ENCODE results near the gene PPIP5K2.
A peak's percentile ranks its signal among the peaks of the same experiment; 100 is the strongest.
"Not testable (repeated sequence)": the region's sequence is repeated elsewhere in the genome, so short reads cannot be mapped to it uniquely, and the experiment has no call there.

The PPIP5K2 gene

DNA sequence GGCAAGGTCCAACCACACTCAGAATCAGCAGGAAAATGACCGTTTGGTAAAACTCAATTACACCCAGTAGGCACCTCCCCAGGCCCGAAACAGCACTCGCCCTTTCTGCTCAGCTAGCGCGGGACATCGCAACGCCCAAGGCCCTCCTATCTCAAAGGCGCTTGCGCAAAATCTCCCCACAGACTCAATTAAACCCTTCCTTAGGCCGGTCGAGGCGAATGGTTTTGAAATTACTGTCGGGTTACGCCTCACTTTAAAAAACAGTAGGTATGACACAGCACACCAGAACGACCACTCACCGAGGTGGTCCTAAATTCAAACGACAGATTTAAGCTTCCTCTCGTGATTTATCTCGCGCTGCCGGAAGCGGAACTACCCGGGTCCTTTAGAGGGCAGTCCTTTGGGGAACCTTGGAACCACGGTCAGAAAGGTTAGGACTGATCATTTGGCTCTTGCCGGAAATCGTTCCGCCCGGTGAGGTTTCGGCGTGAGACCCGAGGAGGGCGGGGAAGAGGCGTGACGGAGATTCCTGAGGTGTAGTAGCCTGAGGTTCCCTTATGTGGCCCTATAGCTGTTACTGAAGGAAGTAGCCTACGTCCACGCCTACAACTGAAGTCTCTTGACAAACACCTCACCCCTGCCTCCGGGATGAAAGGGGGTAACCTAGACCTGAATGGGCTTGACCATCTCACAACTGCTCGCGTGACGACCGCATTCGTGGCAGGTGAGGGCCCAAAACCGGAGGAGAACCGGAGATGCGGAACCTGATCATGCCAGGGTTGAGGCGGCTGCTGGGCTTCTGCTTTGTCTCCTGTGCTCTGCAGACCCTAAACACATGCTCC is at the start of gene PPIP5K2, which contains the start of gene GIN1:
PPIP5K2 (plus strand) TSS at position 537 of the 842 bp plus-strand sequence. CDS start 9,289 bp downstream, outside the sequence.
GIN1 (minus strand) TSS at position 374 of the 842 bp plus-strand sequence. CDS start 11,431 bp downstream, outside the sequence.
- peak; percentile 99 for DNase-seq

DNA sequence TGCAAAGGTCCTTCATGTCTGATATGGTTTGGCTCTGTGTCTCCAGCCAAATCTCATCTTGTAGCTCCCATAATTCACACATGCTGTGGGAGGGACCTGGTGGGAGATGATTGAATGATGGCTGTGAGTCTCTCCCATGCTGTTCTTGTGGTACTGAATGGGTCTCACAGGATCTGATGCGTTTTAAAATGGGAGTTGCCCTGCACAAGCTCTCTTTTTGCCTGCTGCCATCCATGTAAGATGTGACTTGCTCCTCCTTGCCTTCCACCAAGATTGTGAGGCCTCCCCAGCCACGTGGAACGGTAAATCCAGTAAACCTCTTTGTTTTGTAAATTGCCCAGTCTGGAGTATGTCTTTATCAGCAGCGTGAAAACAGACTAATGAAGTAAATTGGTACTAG is 46.6 kb upstream of the PPIP5K2 start:
- not testable (repeated sequence) for DNase-seq

DNA sequence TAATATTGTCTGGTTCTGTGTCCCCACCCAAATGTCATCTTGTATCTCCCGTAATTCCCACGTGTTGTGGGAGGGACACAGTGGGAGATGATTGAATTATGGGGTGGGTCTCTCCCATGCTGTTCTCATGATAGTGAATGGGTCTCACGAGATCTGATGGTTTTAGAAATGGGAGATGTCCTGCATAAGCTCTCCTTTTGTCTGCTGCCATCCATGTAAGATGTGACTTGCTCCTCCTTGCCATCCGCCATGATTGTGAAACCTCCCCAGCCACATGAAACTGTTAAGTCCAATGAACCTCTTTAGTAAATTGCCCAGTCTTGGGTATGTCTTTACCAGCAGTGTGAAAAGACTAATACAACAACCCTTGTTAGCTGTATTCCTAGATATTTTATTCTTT is 44.7 kb upstream of the PPIP5K2 start:
- no peak for DNase-seq

DNA sequence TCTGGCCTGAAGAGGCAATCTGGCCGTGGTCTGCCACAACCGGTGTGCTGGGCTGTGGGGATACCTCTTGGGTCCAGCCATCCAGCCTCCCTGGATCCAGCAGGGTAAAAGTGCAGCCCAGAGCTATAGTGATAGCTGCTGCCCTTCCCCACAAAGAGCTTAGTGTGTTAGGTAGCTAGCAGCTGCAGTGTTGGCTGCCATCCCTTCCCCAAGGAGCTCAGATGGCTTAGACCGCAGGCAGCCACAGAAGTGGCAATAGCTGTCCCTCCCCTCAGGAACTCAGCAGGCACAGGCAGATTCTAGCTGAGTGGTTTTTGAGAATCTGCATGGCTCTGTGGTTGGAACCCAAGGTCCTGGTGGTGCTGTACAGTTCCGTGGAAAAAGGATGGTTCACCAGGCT is 40.3 kb upstream of the PPIP5K2 start:
- DNase-seq, result no peak

DNA sequence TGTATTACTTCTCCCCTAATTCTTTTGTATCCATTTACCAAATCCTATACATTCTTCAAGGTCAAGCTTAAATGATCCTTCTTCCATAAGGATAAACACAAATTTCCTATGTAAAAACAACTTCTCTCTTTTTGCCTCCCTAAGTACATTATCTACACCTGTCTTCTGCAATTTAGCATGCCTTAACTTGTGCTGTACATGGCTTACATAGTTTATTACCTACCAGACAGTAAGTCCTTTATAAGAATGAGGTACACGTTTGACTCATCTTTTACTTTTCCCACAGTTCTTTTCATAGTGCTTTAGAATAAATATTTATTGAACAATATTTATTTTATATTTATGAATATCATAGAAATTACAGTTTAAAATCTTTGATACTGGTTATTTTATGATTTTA is 33.6 kb upstream of the PPIP5K2 start:
- DNase-seq, result no peak

DNA sequence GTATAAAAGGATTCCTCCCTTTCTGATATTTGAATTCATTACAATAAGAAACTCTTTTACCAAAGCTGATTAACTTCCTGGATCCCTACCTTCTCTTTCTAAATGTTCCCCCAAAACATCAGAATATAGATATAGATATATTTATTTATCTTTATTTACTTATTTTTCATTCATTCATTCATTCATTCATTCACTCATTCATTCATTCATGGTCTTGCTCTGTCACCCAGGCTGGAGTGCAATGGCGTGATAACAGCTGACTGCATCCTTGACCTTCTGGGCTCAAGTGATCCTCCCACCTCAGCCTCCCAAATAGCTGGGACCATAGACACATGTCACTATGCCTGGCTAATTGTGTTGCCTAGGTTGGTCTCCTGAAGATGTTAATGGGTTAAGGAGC is 30.8 kb upstream of the PPIP5K2 start:
- DNase-seq, result no peak

DNA sequence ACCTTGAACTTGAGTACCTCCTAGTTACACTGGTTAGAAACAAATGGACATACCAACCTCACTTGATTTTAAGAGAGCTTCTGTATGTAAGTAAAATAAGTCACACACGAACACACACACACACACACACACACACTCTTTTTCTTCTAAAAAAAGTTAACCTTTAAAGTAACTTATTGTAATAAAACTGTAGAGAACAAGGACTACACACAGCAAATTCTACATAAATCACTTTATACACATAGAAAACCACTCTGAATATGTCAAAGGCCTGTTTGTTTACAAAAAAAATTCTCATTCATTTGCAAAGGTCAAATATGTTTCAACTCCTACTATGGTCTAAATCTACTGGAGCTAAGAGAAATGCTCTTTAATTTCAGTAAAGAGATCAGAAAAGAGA is 29.3 kb upstream of the PPIP5K2 start:
- DNase-seq, result no peak

DNA sequence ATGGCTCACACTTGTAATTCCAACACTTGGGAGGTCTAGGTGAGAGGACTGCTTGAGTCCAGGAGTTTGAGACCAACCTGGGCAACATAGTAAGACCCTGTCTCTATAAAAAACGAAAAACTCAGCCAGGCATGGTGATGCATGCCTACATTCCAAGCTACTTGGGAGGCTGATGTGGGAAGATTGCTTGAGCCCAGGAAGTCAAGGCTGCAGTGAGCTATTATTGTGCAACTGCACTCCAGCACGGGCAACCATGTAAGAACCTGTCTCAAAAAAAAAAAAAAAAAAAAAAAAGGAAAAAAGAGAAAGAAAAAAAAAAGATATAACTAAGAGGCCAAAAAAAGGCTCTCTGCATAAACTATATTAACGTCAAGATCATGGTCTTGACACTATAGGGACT is 27.4 kb upstream of the PPIP5K2 start:
- DNase-seq, result no peak

DNA sequence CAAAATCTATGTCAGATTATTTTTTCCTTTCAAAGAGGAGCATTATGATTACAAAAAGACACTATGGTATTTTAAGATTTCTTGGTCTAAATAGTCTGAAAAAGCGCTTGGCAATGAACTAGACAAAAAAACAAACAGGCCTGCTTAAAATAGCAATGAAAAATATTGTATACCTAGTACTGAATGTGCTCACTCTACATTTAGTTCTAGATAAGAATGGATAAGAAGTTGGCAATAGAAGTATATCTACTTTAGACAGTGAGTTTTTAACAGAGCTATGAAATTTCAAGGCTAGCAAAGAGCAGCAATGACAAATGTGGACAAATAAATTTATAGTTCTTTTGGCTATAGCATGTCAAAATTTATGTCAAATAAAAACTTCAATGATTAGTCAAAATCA is 26.4 kb upstream of the PPIP5K2 start:
- no peak for DNase-seq

DNA sequence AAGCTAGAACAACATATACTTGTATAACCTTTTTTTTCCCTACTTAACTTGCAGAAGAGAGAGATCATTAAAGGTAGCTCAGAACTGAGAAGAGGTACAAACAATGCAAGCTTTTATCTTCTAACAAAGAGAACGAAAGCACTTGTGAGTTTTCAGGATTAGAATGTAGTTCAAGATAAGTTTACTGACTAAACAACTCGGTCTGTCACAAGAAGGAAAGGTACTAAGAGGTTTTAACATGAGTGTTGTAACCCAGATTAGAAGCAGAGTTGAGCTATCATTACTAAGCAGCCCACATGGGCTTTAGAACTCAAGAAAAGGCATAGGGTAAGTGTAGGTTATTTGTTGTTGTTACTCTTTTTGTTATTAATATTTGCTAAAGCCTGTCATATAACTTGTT is 25.4 kb upstream of the PPIP5K2 start:
- DNase-seq, result no peak

DNA sequence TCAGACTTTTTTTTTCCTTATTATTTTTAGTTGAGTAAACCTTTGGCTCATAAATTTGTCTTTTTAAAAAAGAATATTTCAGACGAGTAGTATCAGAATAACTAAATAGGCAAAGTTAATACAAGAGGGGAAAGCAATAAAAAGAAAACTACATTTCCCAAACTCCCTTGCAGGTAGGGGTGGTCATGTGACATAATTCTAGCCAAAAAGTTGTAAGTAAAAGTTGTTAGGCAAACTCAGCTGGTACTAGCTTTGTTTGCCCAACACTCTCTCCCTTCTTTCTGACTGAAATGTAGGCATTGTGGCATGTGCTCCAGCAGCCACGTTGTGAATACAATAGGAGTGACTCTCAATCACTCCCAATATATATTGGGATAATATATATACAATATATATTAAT is 21.1 kb upstream of the PPIP5K2 start:
- DNase-seq, result no peak

DNA sequence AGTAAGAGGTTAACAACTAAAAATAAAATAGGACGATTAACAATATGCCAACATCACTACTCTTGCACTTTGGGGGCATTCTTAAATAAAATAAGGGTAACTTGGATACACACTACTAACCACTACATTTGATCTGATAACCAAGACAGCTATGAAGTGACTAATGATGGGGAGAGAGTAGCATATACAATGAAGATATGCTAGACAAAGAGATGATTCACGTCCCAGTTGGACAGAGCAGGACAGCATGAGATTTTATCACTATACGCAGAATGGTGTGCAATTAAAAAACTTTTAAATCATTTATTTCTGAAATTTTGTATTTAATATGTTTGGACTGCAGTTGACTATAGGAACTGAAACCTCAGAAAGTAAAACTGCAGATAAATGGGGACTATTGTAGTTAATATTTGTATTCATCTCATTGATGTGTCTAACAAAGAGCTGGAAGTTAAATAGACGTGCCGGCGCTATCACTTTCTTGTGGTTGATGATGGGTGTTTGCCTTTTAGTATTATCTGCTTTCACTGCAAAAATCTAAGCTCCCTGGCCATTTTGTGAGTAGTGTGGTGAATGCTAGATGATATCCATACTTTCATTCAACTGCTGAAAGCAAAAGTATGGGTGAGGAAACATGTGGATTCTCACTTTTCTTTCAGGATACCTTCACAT is 18.9 kb upstream of the PPIP5K2 start:
- DNase-seq, result no peak

DNA sequence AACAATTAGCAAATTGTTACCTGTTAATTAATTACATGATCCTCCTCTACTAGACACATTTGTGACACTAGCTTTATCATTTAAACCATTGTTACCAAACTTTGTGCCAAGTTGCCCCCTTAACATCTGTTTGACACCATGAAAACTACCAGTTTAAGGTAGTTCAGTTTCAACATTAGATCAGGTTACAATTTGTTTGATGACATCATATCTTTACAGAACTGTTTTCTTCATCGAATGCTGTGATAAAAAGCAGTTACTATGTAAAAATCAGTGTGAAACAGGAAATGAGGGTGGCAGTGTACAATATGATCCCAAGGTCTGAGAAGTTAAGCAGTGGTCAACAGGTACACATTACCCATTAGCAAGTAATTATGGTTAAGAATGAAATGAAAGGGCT is 17.9 kb upstream of the PPIP5K2 start:
- no peak for DNase-seq

DNA sequence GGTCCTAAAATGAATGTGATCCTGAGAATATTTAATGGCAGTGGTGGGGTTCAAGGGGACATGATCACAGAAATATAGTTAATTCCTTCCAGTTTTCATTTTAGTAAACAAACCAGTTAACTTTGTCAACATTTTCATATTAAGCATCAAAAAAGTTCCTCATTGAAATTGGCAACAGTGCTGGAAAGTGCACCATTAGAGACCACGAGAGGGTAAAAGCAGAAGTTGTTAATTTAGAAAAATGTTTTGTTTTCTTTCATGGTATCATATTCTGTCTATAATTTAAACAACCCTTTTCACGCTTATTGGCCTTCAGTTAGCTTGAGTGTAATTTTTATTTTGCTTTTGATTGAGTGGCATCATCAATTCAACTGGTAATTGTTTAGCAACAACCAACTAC is 12.0 kb upstream of the PPIP5K2 start:
- no peak for DNase-seq

DNA sequence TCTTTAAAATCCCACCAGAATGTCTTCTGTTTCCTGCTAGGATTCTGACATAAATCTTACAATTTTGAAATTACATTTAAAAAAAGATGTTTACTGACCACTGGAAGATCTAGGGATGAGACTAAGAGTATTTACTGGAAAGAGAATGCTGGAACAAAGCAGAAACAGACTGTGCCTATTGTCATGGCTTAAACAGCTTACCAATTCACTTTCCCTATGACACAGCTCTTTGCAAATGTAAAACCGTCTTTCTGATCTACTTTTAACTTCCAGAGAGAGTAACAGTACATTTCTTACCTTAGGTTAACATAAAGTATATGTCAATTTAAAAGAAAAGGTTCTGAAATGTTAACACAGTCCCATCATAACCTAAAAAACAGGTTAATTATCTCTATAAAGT is 10.8 kb upstream of the PPIP5K2 start:
- DNase-seq, result no peak

DNA sequence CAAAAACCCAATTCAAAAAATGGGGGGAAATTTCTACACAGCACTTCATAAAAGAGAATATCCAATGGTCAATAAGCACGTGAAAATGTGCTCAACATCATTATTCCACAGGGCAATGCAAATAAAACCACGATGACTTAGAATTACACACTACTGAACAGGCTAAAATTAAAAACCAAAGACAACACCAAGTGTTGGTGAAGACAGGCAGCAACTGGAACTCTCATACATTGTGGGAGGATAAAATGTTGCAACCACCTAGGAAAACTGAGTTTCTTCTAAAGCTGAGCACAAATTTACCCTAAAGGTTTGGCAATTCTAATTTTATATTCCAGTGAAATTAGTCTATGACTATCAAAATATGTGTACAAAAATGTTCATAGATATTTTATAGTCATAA is 9.7 kb upstream of the PPIP5K2 start:
- no peak for DNase-seq

DNA sequence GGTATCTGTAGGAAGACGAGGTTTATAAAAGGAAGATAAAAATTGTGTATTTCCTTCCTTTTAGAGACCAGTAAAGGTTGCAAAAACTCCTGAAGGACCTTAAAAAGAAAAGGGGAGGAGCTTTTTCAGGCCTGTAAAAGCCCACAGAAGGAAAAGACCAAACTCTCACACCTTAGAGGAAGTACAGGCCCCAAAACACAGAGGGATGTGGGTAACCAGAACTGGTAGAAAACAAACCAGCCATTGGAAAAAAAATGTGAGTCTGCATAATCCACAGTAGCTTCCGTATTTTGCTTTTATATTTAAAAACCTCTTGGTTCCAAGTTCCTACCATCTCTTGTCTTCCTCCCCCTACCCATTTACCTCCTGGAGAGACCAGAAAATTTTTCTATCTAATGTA is 8.6 kb upstream of the PPIP5K2 start:
- no peak for DNase-seq

DNA sequence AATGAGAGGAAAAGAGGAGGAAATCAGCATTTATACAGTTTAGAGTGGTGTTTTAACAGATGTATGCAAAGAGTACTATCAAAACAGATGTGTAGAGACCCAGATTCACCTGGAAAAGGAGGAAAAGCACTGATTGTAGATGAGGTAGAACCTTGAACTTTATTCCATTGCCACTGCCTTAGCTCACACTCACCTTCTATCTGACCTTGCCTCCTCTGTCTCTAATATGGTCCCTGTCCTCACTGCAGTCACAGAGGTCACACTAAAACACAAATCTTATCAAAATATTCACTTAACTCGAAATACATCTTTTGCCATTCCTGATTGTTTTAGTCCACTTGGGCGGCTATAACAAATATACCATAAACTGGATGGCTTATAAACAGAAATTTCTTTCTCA is 7.2 kb upstream of the PPIP5K2 start:
- no peak for DNase-seq

DNA sequence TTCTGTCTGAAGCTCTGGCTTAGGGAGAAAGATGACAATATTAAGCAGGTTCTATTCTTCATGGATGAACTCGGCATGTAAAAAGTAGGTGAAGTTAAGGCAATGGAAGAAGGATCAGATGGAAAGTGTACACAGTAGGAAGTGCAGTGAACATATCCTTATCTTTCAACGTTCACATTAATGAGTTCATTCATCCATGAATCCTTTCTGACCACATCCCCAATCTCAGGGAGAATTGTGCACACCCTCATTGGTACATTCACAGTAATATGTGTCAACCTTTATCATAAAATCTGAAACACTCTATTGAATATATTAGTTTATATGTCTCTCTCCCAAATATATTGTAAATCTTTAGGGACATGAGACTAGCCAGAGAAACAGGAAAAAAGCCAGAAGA is 5.7 kb upstream of the PPIP5K2 start:
- no peak for DNase-seq

DNA sequence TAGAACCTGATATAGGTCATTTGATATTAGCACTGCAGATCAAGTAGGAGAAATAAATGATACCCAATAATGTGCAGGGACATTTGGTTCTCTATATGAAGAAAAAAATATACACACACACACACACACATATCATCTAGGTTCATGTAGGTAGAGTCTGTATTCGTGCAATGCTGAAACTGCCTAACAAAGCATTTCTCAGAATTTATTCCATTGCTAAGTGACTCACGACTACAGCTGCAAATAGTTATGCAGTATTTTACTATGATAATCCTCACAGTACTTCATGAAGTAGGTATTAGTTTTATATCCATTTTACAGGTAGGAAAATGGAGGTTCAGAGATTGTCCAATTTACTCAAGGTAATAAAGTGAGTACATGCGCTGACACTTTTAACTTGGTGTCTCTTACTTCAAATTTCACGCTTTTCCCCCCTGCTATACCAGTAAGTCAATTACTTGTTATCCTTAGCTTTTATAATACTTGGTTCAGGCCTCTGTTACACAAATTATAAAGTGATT is 2.6 kb upstream of the PPIP5K2 start:
- no peak for DNase-seq

DNA sequence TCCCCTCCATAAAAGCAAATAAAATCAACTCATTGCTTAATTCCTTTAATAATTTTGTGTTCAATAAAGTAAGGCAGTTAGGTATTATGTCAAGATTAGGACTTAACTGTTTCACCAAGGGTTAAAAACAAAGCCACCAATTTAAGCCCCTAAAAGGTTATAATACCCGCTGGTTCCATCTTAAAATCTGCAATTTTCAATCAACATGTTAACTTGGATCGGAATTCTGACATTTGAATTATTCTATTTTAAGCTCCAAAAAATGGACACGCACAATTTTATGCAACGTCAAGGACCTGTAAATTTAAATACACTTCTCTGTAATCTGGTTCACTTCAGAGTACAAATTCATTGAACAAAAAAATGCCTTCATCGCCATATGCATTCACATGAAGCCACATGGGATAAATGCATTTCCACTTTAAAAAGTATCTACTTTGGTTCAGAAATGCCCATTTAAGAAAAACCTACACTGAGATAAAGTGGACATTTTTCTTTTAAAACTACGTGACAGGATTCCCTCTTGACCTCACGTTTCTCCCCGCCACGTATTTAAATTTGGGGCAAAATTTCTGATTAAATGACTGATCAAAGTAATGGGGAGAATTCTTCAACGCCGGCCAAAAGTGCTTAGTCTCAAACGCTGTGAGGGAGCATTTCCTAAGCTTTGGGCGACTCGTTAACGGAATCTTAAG is 884 bp upstream of the PPIP5K2 start:
- DNase-seq, result no peak

DNA sequence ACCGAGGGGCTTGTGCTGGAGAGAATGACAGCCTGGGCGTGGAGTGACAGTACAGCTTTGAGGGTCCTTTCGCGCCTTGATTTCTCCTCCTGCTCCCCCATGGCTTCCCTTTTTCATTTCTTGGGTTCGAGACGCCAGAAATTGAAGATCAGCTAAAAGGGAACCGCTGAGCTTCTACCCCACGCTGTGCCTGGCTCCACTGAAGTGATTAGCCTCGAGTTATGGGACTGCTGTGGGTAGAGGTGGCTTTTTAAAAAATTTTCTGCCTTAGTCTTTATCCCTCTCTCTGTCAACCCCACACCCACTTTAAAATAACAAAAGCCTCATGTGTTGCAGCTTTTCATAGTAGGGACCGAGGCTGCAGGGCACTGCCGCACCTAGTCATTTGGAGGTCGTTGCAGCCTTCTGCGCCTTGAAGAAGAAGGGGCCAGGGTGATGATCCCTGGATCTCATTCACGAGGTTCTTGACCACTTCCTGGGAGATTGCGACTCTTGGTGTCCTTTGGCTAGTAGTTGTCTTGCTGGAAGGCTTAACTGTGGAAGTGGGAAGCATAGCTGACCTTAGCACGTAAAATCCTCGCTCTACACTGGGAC is 603 bp downstream of the PPIP5K2 start:
- peak; percentile 32 for DNase-seq

DNA sequence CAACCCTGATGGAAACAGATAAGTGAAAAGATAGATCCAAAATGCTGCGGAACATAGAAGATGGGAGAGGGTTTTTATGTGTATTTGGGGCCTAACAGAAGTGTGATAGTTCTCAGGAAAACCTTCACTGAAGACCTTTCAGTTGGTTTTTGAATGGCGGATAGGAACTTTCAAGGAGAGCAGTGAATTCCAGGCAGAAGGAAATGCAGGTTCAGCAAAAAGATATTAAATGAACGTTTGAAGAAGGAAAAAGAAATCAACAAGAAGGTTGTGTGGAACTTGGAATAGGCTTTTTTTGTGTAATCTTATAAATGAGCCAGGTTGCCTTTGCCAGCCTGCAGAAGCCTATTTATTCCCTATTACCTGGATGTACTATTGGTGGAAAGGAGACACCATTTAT is 2.1 kb downstream of the PPIP5K2 start:
- no peak for DNase-seq

Measured in femur (tissue), 1 donor.